ENCODE measurements around the gene ZNFX1.

GRCh38 chr20:49284818-49285217, 7.0 kb upstream of the ZNFX1 start:
- TF ChIP-seq CTCF (IDR thresholded peaks at IDR 0.05; ENCODE audit: low read length) (no peak), EZH2 (optimal IDR thresholded peaks at IDR 0.05; ENCODE audit: low read depth, low read length) (no peak), EZH2phosphoT487 (IDR thresholded peaks at IDR 0.05; ENCODE audit: low read length) (no peak)
